Metanephros (tissue), 1 donor: ENCODE measurements around the gene CELA2A. TPM values are rescaled to one million over a fixed set of nuclear protein-coding genes. Genes with fewer than 3 reads are reported as not detected.

Experiments used
- total RNA-seq: library from RNA; depleted of rRNA; stranded (reverse); fragments of >200 nt; gene quantifications from one replicate; pipeline ENCODE4 v1.2.3, GENCODE V29; 2014

CELA2A gene
- total RNA-seq, result not detected

GRCh38 chr1:15456313-15456954 lies at the start of gene CELA2A:
Gene CELA2A, plus strand, starts transcription at chr1:15456732. Its CDS starts 22 bp downstream, at chr1:15456754.

GRCh38 chr1:15409388-15410222 lies 46.9 kb upstream of the CELA2A start, which contains the start of gene EFHD2:
Gene EFHD2, plus strand, starts transcription at chr1:15409888. Its CDS starts 84 bp downstream, at chr1:15409972.

GRCh38 chr1:15475752-15476314 lies 19.3 kb downstream of the CELA2A start, which contains the start of gene CELA2B:
Gene CELA2B, plus strand, starts transcription at chr1:15476104. Its CDS starts 22 bp downstream, at chr1:15476126.

Other genes starting within 250 kb of the CELA2A start
- 3.2 TPM for gene FHAD1, start 209.5 kb upstream of the CELA2A start, total RNA-seq
- gene EFHD2, start 46.8 kb upstream of the CELA2A start, total RNA-seq, result 15.1 TPM
- 0.47 TPM for gene CTRC, start 18.3 kb upstream of the CELA2A start, total RNA-seq
- gene CELA2B, start 19.4 kb downstream of the CELA2A start, total RNA-seq, result not detected
- gene CASP9, start 67.5 kb downstream of the CELA2A start, total RNA-seq, result 33.8 TPM
- 19.3 TPM for gene DNAJC16, start 70.1 kb downstream of the CELA2A start, total RNA-seq
- gene AGMAT, start 128.3 kb downstream of the CELA2A start, total RNA-seq, result 20.6 TPM
- 55.6 TPM for gene DDI2, start 160.7 kb downstream of the CELA2A start, total RNA-seq
- gene PLEKHM2, start 227.6 kb downstream of the CELA2A start, total RNA-seq, result 53.5 TPM